Mesendoderm (in vitro differentiated cells): Measurements from ENCODE around the gene KRT81.
"Not testable (repeated sequence)": the region's sequence is repeated elsewhere in the genome, so short reads cannot be mapped to it uniquely, and the experiment has no call there.

Experiments
- DNase-seq: peaks from one replicate; pipeline ENCODE4 v3.0.0; 2013
- H2AK5ac ChIP-seq: 2 replicates; pipeline ENCODE4 v1.6.1; 2013; ENCODE audit warnings: low read length, inconsistent platforms
- H2BK120ac ChIP-seq: 2 replicates; pipeline ENCODE4 v1.6.1; 2013; ENCODE audit warnings: low read depth, mild to moderate bottlenecking, low read length, moderate library complexity, mixed read lengths
- H2BK15ac ChIP-seq: replicated peaks from 2 replicates; pipeline ENCODE4 v1.6.1; 2013; ENCODE audit warnings: low read depth, mild to moderate bottlenecking, moderate library complexity
- H2BK5ac ChIP-seq: 2 replicates; pipeline ENCODE4 v1.6.1; 2013; ENCODE audit warnings: low read length, inconsistent platforms
- H3K18ac ChIP-seq: 2 replicates; pipeline ENCODE4 v1.6.1; 2013; ENCODE audit warnings: mild to moderate bottlenecking, low read length, mixed read lengths
- H3K23ac ChIP-seq: one replicate; pipeline ENCODE4 v1.6.1; 2013; ENCODE audit warnings: low read length
- H3K27ac ChIP-seq: 2 replicates; pipeline ENCODE4 v1.5.1; 2013; ENCODE audit warnings: low read depth, mild to moderate bottlenecking, inconsistent platforms, low read length, moderate library complexity
- H3K27me3 ChIP-seq: 2 replicates; pipeline ENCODE4 v1.6.1; 2013; ENCODE audit warnings: low read length, control low read depth, mild to moderate bottlenecking, inconsistent platforms; ENCODE audit not compliant: insufficient read depth, poor library complexity
- H3K36me3 ChIP-seq: 2 replicates; pipeline ENCODE4 v1.6.1; 2013; ENCODE audit warnings: low read length, inconsistent platforms; ENCODE audit not compliant: control insufficient read depth, insufficient read depth
- H3K4ac ChIP-seq: one replicate; pipeline ENCODE4 v1.6.1; 2013; ENCODE audit warnings: low read depth, mild to moderate bottlenecking, low read length, moderate library complexity
- H3K4me1 ChIP-seq: 2 replicates; pipeline ENCODE4 v1.6.1; 2013; ENCODE audit warnings: low read depth, low read length, inconsistent platforms; ENCODE audit not compliant: control insufficient read depth
- H3K4me2 ChIP-seq: 2 replicates; pipeline ENCODE4 v1.6.1; 2013; ENCODE audit warnings: low read length
- H3K4me3 ChIP-seq: 2 replicates; pipeline ENCODE4 v1.5.1; 2013; ENCODE audit warnings: mild to moderate bottlenecking, low read length
- H3K56ac ChIP-seq: one replicate; pipeline ENCODE4 v1.6.1; 2013; ENCODE audit warnings: low read length
- H3K79me1 ChIP-seq: 2 replicates; pipeline ENCODE4 v1.6.1; 2013; ENCODE audit warnings: low read length, inconsistent platforms
- H3K79me2 ChIP-seq: 2 replicates; pipeline ENCODE4 v1.6.1; 2013; ENCODE audit warnings: mild to moderate bottlenecking, low read length; ENCODE audit not compliant: control insufficient read depth, insufficient read depth
- H3K9ac ChIP-seq: 2 replicates; pipeline ENCODE4 v1.6.1; 2013; ENCODE audit warnings: low read length, inconsistent platforms
- H4K5ac ChIP-seq: one replicate; pipeline ENCODE4 v1.6.1; 2013; ENCODE audit warnings: low read length
- H4K8ac ChIP-seq: one replicate; pipeline ENCODE4 v1.6.1; 2013; ENCODE audit warnings: low read depth, mild to moderate bottlenecking, control low read depth, low read length, moderate library complexity
- WGBS: extraction: QIAGEN DNeasy Blood & Tissue Kit; methylation state at CpG from one replicate; pipeline ENCODE4 v1.1.7; 2013; ENCODE audit warnings: low lambda C conversion rate, missing lambda C conversion rate; ENCODE audit not compliant: insufficient coverage; ENCODE audit errors: extremely low coverage; 5-methylcytosine and 5-hydroxymethylcytosine counted together

The KRT81 gene

GRCh38 chr12:52316701-52317100 lies 25.4 kb upstream of the KRT81 start:
- H3K4ac ChIP-seq = no peak overlapping the region
- no peak overlapping the region for H3K18ac ChIP-seq
- H3K36me3 ChIP-seq = no peaks in the 10 kb centered on the region
- no peak overlapping the region for H3K4me2 ChIP-seq
- no peak overlapping the region for H3K23ac ChIP-seq
- no peaks in the 10 kb centered on the region for H3K4me1 ChIP-seq
- no peak overlapping the region for H3K27ac ChIP-seq
- no peak overlapping the region for H4K5ac ChIP-seq
- H3K9ac ChIP-seq = no peak overlapping the region
- H4K8ac ChIP-seq = no peak overlapping the region
- H2AK5ac ChIP-seq = no peak overlapping the region
- H2BK15ac ChIP-seq = no peak overlapping the region
- H3K4me3 ChIP-seq = no peak overlapping the region
- H3K27me3 ChIP-seq = no peaks in the 10 kb centered on the region
- no CpG with 5 or more reads among the region's 11 CpGs for WGBS
- H2BK120ac ChIP-seq = no peak overlapping the region
- no peaks in the 10 kb centered on the region for H3K79me2 ChIP-seq
- no peak for DNase-seq
- H2BK5ac ChIP-seq = no peak overlapping the region
- no peaks in the 10 kb centered on the region for H3K79me1 ChIP-seq
- no peak overlapping the region for H3K56ac ChIP-seq

DNA sequence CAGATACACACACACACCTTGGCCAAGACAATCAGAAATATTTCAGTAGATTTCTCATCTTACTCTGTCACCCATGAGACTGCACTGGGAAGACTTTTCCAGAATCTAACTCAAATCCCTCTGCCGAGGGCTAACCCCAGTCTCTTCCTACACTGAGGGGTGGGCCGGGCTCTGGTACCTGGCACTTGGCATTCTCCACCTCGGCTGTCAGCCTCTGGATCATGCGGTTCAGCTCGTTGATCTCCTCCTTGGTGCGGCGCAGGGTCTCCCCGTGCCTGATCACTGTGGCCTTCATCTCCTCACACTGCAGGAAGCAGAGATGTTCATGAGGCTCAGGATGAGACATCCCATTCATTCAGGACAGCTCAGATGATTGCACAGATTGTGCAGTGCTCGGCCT lies 25.0 kb upstream of the KRT81 start:
- Histone ChIP-seq H3K79me1 (no peaks in the 10 kb centered on the region), H3K4me1 (no peaks in the 10 kb centered on the region), H4K8ac (no peak overlapping the region), H3K4me2 (no peak overlapping the region), H3K27me3 (no peaks in the 10 kb centered on the region), H3K79me2 (no peaks in the 10 kb centered on the region), H2BK120ac (no peak overlapping the region), H2AK5ac (no peak overlapping the region), H3K18ac (no peak overlapping the region), H3K56ac (no peak overlapping the region), H2BK5ac (no peak overlapping the region), H3K9ac (no peak overlapping the region), H3K23ac (no peak overlapping the region), H3K4ac (no peak overlapping the region), H3K27ac (no peak overlapping the region), H4K5ac (no peak overlapping the region), H3K4me3 (no peak overlapping the region), H2BK15ac (no peak overlapping the region), H3K36me3 (no peaks in the 10 kb centered on the region)
- WGBS = no CpG with 5 or more reads among the region's 9 CpGs
- no peak for DNase-seq

DNA sequence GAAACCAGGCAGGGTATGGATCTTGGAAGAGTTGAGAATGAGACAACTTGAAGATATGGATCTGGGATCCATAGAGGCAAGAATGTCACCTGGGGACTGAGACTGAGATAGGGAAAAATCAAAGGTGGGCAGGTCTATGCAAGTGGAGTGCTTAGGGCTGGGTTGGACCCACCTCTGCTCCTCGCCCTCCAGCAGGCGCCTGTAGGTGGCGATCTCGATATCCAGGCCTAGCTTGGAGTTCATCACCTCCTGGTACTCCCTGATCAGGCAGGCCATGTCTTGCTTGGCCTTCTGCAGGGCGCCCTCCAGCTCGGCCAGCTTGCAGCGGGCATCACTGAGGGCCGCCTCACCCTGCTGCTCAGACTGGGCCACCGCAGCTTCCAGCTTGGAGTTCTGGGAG lies 24.4 kb upstream of the KRT81 start:
- not testable (repeated sequence) for H4K5ac ChIP-seq, H4K8ac ChIP-seq, H3K79me1 ChIP-seq, H3K4ac ChIP-seq, H2BK120ac ChIP-seq, H3K56ac ChIP-seq, H3K27me3 ChIP-seq, H3K23ac ChIP-seq, H3K4me1 ChIP-seq, H2AK5ac ChIP-seq, H3K79me2 ChIP-seq, H3K36me3 ChIP-seq, H3K4me3 ChIP-seq, H3K9ac ChIP-seq, H2BK15ac ChIP-seq, H3K4me2 ChIP-seq, H2BK5ac ChIP-seq, H3K27ac ChIP-seq, H3K18ac ChIP-seq
- DNase-seq = peak; percentile 70
- no CpG with 5 or more reads among the region's 9 CpGs for WGBS

GRCh38 chr12:52314511-52314910 lies 23.2 kb upstream of the KRT81 start:
- no peak for DNase-seq
- H3K27me3 ChIP-seq = no peaks in the 10 kb centered on the region
- no peak overlapping the region for H4K5ac ChIP-seq
- H2BK120ac ChIP-seq = no peak overlapping the region
- H3K9ac ChIP-seq = no peak overlapping the region
- H3K36me3 ChIP-seq = no peaks in the 10 kb centered on the region
- no peak overlapping the region for H3K4ac ChIP-seq
- H2BK5ac ChIP-seq = no peak overlapping the region
- H3K18ac ChIP-seq = no peak overlapping the region
- no peak overlapping the region for H2BK15ac ChIP-seq
- no peak overlapping the region for H2AK5ac ChIP-seq
- no peak overlapping the region for H4K8ac ChIP-seq
- no peak overlapping the region for H3K27ac ChIP-seq
- H3K79me2 ChIP-seq = no peaks in the 10 kb centered on the region
- H3K23ac ChIP-seq = no peak overlapping the region
- H3K4me1 ChIP-seq = no peaks in the 10 kb centered on the region
- H3K56ac ChIP-seq = no peak overlapping the region
- no CpG with 5 or more reads among the region's 13 CpGs for WGBS
- H3K79me1 ChIP-seq = no peaks in the 10 kb centered on the region
- no peak overlapping the region for H3K4me2 ChIP-seq
- H3K4me3 ChIP-seq = no peak overlapping the region

DNA sequence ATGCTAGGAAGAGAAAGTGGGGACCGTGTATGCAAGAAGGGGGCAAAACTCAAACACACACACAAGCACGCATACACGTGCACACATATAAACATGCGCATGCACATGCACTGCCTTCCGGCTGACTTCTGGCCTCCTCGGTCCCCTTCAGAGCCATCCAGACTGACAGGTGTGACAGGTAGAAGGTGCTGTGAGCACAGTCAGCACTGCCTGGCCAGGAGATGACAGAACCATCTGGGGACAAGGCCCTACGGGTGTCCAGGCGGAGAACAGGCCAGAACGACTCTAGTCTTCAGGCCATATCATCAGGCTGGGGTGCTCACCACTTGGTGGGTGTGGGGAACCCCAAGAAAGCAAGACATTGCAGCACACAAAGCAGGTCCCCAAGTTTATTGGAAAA lies 22.6 kb upstream of the KRT81 start:
- Histone ChIP-seq H3K9ac (no peak overlapping the region), H2BK5ac (no peak overlapping the region), H3K18ac (no peak overlapping the region), H2BK15ac (no peak overlapping the region), H3K27ac (no peak overlapping the region), H3K4me2 (no peak overlapping the region), H4K8ac (no peak overlapping the region), H2BK120ac (no peak overlapping the region), H3K36me3 (no peaks in the 10 kb centered on the region), H3K4me3 (no peak overlapping the region), H3K56ac (no peak overlapping the region), H4K5ac (no peak overlapping the region), H3K4me1 (no peaks in the 10 kb centered on the region), H3K79me2 (no peaks in the 10 kb centered on the region), H3K4ac (no peak overlapping the region), H3K23ac (no peak overlapping the region), H3K79me1 (no peaks in the 10 kb centered on the region), H3K27me3 (no peaks in the 10 kb centered on the region), H2AK5ac (no peak overlapping the region)
- no peak for DNase-seq
- WGBS = no CpG with 5 or more reads among the region's 9 CpGs

DNA sequence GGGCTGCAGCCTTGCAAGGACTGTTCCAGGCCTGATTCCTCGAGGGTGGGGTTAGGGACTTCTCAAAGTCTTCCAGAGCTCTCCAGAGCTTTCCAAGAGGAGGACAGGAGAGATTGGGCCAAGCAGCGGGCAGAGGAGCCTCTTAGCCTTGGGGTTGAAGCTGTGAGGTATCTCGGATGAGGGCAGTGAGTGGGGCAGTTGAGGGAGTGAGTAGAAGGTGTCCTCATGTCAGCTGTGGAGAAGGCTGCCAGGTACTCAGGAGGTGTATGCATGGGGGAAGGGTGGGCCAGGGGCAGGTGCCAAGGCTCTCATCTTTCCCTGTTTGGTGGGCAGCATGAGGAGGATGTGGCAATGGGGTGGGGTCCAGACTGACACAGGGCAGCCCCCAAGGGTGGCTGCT lies 22.1 kb upstream of the KRT81 start:
- no peak overlapping the region for H3K4me2 ChIP-seq
- H3K18ac ChIP-seq = no peak overlapping the region
- H3K9ac ChIP-seq = no peak overlapping the region
- no peak overlapping the region for H2BK15ac ChIP-seq
- no peak overlapping the region for H2BK5ac ChIP-seq
- no peaks in the 10 kb centered on the region for H3K4me1 ChIP-seq
- H4K8ac ChIP-seq = no peak overlapping the region
- no peak overlapping the region for H4K5ac ChIP-seq
- H3K4me3 ChIP-seq = no peak overlapping the region
- no peak overlapping the region for H2BK120ac ChIP-seq
- no peak for DNase-seq
- H3K36me3 ChIP-seq = no peaks in the 10 kb centered on the region
- no peaks in the 10 kb centered on the region for H3K79me2 ChIP-seq
- H3K27ac ChIP-seq = no peak overlapping the region
- no CpG with 5 or more reads among the region's 3 CpGs for WGBS
- H2AK5ac ChIP-seq = no peak overlapping the region
- H3K4ac ChIP-seq = no peak overlapping the region
- no peaks in the 10 kb centered on the region for H3K27me3 ChIP-seq
- H3K79me1 ChIP-seq = no peaks in the 10 kb centered on the region
- H3K56ac ChIP-seq = no peak overlapping the region
- H3K23ac ChIP-seq = no peak overlapping the region
